Measurements from ENCODE around the gene ASAH2B.
"Not testable (repeated sequence)": the region's sequence is repeated elsewhere in the genome, so short reads cannot be mapped to it uniquely, and the experiment has no call there.

GRCh38 chr10:50697819-50698218 is 41.9 kb upstream of the ASAH2B start:
- not testable (repeated sequence) for TF ChIP-seq ZNF274 (IDR thresholded peaks at IDR 0.05; ENCODE audit: low read depth, low read length); YY1 (IDR thresholded peaks at IDR 0.05; ENCODE audit: insufficient read depth, insufficient read length)
